H7 (cell line): ENCODE data around the gene DCTN2. TPM values are rescaled to one million over a fixed set of nuclear protein-coding genes. Genes with fewer than 3 reads are reported as not detected.

ENCODE experiments used
- total RNA-seq: library from RNA; depleted of rRNA; stranded (reverse); fragments of >200 nt; shearing (Covaris generic); gene quantifications from 2 replicates; pipeline ENCODE4 v1.2.3, GENCODE V29; 2014; rRNA removed

Gene DCTN2
- total RNA-seq, 1 experiment from 2014 or later = 98.2 TPM

Other genes starting within 250 kb of the DCTN2 start
- 26.5 and 34.0 TPM in 2 replicates for gene R3HDM2, start 116.1 kb downstream of the DCTN2 start, total RNA-seq
- gene INHBC, start 112.4 kb downstream of the DCTN2 start, total RNA-seq = not detected in 2 replicates
- gene INHBE, start 91.9 kb downstream of the DCTN2 start, total RNA-seq = 9.6 and 10.4 TPM in 2 replicates
- gene GLI1, start 87.4 kb downstream of the DCTN2 start, total RNA-seq = 9.7 and 13.1 TPM in 2 replicates
- 2.6 and 6.3 TPM in 2 replicates for gene ARHGAP9, start 67.3 kb downstream of the DCTN2 start, total RNA-seq
- gene MARS1, start 59.1 kb downstream of the DCTN2 start, total RNA-seq = 223 and 297 TPM in 2 replicates
- gene DDIT3, start 26.7 kb downstream of the DCTN2 start, total RNA-seq = 7.1 and 8.3 TPM in 2 replicates
- gene MBD6, start 24.4 kb downstream of the DCTN2 start, total RNA-seq = 3.8 and 4.2 TPM in 2 replicates
- gene KIF5A, start 2.9 kb upstream of the DCTN2 start, total RNA-seq = 1.0 and 1.3 TPM in 2 replicates
- gene PIP4K2C, start 44.0 kb upstream of the DCTN2 start, total RNA-seq = 26.0 and 26.3 TPM in 2 replicates
- gene DTX3, start 57.6 kb upstream of the DCTN2 start, total RNA-seq = 42.9 and 52.9 TPM in 2 replicates
- 8.7 and 19.8 TPM in 2 replicates for gene ARHGEF25, start 64.2 kb upstream of the DCTN2 start, total RNA-seq
- gene B4GALNT1, start 86.0 kb upstream of the DCTN2 start, total RNA-seq = 0.59 and 0.70 TPM in 2 replicates
- gene OS9, start 146.9 kb upstream of the DCTN2 start, total RNA-seq = 65.5 and 74.1 TPM in 2 replicates
- 0.30 and 0.35 TPM in 2 replicates for gene AGAP2, start 191.6 kb upstream of the DCTN2 start, total RNA-seq
- gene TSPAN31, start 197.8 kb upstream of the DCTN2 start, total RNA-seq = 12.9 and 17.6 TPM in 2 replicates
- gene CDK4, start 205.1 kb upstream of the DCTN2 start, total RNA-seq = 234 and 275 TPM in 2 replicates
- 1.9 and 4.3 TPM in 2 replicates for gene MARCHF9, start 207.9 kb upstream of the DCTN2 start, total RNA-seq
- gene CYP27B1, start 219.9 kb upstream of the DCTN2 start, total RNA-seq = 0.26 and 0.59 TPM in 2 replicates
- 7.1 and 13.8 TPM in 2 replicates for gene METTL1, start 224.9 kb upstream of the DCTN2 start, total RNA-seq
- gene EEF1AKMT3, start 225.4 kb upstream of the DCTN2 start, total RNA-seq = 3.2 and 3.6 TPM in 2 replicates
- gene TSFM, start 235.6 kb upstream of the DCTN2 start, total RNA-seq = 57.7 and 67.8 TPM in 2 replicates